CMK (cell line): ENCODE measurements around the gene SCYGR2.

Experiments used
- DNase-seq: peaks from one replicate; pipeline ENCODE4 v3.0.0-alpha.2; 2010; ENCODE audit warnings: low read depth

SCYGR2 gene

DNA sequence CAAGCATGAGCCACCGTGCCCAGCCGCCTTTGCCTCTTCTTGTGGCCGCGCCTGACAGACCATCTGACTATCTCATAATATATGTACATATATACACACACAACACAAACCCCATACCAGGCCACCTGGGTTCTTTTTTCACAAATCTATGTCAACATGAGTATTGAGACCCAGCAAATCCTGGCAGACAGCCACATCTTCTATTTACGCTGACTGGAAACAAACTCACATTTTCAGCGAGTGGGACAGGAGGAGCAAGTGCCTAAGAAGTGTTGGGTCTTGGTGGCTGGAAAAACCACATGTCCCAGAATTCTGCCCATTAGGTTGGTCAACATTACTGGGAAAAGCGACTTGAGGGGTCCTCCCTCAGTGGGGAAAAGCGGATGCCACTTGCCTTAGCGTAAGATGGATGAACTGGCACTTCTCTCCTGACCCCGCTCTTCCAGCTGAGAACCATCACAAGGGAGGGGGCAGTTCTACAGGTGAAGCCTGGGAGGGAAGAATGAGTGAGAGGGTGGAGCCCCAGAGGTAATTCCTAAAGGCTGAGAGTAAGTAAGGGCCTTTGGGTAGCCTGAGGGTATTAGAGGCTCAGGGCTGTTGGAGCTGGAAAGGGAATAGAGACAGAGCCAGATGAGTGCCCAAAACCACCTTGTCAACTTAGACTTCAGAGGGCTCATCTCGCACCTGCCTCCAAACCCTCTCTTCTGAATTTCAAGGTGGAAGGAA lies 14.0 kb downstream of the SCYGR2 start:
- no peak for DNase-seq

DNA sequence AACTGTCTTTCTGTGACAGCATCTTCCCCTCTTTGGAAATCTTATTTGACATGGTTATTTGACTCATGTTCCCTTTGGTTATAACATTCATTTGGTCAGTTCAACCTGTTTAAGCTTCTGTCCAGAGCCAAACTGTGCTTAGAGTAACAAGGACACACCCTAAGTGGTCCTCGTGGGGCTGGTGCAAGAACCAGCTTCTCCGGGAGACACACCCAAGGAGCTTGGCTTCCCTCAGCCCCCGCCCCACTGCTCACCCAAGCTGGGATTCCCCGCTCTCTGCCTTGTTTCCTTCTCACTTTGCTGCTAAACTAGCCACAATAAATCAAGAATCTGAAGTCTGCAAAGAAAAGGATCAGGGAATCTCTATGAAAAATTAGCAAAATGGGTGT lies 14.6 kb downstream of the SCYGR2 start:
- no peak for DNase-seq

DNA sequence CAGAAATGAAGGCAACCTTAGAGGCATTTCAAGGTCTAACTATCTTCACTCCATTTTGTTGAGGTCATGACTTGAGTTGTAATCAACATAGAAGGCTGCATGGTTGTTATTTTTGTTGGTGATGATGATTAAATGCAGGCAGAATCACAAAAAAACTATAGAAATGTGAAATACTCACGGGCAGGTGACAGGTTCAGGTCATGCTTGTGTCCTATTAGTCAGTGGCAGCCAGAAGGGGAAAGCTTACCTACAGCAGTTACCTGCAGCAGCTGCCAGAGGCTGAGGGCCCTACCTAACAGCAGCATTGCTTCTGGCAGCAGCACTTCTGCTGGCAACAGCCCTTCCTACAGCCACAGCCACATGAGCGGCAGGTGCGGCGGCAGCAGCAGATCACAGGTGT lies 15.6 kb downstream of the SCYGR2 start:
- no peak for DNase-seq

DNA sequence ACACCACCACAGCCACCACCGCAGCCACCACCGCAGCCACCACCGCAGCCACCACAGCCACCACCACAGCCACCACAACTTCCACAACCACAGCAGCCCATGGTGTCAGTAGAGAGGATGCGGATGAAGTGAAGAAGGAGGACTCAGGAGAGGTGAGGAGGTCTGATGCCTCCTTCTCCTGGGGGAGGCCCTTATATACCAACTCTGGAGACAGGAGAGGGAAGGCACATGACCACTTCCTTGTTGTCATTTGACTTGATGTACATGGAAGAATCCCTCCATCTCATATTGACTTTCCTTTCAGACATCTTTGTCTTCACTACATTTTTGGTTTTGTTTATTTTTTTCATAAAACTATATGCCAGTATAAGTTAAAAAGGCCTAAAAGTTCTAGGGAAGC lies 16.0 kb downstream of the SCYGR2 start, which contains the start of gene SCYGR3:
Gene SCYGR3 (minus strand): TSS at position 101 of the 400 bp plus-strand sequence. CDS start 0 bp downstream, at position 101.
- no peak for DNase-seq

DNA sequence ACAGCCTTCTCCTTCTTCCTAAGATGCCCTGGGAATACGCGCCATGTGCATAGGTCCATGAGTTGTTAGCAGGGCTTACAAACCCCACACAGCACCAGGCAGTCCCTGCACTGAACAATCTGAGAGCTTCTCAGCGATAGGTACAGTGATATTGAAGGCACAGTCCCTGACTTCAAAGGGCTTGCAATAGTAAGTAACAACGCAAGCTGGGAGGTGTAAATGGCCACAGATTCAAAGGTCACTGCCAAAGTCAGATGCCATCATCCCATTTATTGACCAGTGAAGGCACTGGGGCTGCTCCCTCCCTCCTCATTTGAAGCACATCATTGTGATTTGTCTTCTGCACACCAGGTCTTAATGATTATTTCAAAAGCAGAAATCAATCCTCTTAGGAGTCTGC lies 16.5 kb downstream of the SCYGR2 start:
- DNase-seq = no peak

DNA sequence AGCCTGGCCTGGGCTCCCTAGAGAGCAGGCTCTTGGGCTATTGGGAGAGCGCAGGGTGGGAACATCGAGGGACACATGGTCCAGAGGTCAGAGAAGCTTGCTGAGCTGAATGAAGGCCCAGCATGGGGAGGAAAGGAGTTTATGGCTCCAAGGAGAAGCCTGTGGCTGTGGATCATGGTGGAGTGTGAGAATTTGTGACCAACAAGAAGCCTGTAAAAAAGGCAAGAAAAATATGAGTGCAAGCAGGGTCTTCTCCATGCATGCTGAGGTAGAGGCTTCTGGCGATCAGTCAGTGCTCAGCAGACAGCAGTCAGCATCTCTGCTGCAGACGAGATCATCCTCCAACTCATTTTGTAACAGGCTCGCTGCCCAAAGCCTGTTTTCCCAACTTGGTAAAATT lies 17.2 kb downstream of the SCYGR2 start:
- DNase-seq = no peak

DNA sequence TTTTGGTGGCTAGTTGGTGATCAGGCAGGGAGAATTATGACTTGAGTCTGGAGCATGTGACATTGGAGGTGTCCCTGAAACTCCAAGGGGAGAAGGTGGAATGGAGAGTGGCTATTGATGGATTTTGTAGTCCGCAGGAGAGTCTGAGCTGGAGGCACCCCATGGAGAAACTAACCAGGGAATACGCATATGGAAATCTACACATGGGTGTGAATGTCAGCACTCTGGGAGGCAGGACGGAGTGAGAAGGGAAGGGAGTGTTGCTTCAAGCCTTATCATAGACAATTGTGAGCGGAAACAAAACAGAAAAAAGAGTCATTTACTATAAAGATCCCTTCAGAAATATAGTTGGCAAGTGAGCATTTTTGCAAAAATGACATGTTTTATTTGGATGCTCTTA lies 17.9 kb downstream of the SCYGR2 start:
- DNase-seq = no peak

DNA sequence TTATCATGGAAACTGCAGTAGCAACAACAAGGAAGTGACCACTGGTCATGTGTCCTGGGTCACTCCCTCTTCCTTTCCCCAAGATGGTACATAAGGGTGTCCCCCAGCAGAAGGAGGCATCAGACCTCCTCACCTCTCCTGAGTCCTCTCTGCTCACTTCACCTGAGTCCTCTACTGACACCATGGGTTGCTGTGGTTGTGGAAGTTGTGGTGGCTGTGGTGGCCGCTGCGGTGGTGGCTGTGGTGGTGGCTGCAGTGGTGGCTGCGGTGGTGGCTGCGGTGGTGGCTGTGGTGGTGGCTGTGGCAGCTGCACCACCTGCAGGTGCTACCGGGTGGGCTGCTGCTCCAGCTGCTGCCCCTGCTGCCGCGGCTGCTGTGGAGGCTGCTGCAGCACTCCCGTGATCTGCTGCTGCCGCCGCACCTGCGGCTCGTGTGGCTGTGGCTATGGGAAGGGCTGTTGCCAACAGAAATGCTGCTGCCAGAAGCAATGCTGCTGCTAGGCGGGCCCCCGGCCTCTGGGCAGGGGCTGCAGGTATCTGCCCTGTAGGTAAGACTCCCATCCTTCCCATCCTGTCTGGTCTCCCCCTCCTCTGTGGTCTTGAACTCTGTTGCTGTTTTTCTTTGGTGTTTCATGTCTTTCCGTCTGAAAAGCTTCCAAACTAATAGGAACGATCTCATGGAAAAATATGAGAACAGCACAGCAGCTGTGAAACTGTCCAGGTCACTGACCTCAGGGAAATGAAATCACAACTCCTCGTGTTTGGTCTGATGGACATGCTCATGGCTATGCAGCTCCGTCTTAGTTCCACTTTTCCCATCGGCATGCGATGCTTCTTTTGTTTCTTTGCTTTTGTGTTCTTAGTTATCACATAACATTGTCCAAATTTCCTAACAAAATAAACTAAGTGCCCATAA lies 18.9 kb downstream of the SCYGR2 start, which contains the start of gene SCYGR4:
Gene SCYGR4 (plus strand): TSS at position 183 of the 915 bp plus-strand sequence. CDS start 0 bp downstream, at position 183.
- no peak for DNase-seq

DNA sequence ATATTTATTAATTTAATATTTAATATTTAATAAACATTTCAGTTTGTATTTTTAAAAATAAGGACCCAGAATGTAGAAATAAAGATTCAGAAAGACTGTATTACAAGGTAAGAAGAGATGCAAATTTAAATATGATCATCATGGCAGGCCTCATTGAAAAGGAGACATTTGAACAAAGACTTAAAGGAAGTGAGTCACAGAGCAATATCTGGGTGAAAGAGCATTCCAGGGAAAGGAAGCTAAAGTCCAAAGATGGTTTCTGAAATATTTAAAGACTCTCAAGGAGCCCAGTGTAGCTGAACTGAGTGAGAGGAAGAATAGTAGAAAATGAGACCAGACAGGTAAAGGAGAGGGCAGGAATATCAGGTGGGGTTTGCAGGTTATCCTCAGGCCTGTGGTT lies 24.5 kb downstream of the SCYGR2 start:
- no peak for DNase-seq

DNA sequence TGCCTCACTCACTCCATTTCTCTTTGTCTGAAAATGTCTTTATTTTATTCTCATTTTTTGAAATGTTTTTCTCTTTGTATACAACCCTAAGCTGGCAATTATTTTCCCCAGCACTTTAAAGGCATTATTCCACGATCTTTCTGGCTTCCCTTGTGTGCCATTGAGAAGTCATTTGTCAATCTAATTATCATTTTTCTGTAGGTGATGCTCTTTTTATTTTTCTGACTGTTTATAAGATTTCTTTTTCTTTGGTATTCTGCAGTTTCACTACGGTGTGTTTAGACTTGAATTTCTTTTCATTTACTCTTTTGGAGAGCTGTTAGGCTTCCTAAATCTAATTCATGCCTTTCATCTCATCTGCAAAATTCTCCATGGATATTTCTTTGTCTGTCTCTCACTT lies 26.7 kb downstream of the SCYGR2 start:
- DNase-seq = no peak

DNA sequence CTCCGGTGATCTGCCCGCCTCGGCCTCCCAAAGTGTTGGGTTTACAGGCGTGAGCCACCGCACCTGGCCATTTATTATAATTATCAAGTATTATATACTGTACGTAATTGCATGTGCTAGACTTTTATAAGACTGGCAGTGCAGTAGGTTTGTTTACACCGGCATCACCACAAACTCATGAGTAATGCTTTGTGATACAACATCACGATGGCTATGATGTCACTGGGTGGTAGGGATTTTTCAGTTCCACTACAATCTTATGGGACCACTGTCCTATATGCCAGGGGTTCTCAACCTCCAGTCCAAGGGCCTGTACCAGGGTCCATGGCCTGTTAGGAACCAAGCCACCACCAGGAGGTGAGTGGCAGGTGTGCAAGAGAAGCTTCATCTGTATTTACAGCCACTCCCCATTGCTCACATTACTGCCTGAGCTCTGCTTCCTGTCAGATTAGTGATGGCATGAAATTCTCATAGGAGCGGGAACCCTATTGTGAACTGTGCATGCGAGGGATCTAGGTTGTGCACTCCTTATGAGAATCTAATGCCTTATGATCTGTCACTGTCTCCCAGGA lies 28.0 kb downstream of the SCYGR2 start:
- no peak for DNase-seq

DNA sequence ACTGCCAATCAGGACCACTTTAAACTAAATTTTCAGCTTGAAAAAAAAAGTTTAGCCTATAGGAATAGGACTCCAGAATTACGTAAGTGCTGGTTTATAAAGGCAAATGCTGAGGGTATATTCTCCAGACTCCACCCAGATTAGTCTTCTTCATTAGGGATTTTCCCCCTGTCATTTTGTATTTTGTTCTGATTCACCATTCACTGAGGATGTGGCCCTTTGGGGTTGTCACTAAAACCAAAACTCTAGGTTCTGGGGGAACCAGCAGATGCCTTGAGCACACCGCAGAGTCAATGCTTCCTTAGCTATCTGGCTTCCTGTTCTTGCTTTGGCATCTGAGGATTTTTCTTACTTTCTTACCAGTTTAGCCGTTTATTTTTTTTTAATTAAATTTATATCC lies 29.1 kb downstream of the SCYGR2 start:
- DNase-seq = no peak

DNA sequence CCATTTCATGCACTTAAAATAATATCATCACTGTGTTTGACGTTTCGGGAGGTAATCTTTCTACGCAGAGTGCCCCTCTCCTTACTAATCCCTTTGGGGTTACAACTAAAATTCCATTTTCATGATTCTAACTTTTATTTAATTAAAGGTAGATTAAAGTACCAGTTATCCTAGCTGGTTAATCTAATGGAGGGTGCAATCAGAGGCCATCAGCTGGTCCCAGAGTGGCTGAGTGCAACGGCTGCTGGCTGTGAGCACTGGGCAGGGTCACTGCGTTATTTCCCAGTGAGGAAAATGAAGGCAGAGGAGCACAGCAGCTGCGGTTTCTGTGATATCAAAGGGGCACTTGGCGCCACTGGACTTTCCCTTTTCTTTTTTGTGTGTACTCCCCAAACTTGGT lies 30.7 kb downstream of the SCYGR2 start:
- no peak for DNase-seq

DNA sequence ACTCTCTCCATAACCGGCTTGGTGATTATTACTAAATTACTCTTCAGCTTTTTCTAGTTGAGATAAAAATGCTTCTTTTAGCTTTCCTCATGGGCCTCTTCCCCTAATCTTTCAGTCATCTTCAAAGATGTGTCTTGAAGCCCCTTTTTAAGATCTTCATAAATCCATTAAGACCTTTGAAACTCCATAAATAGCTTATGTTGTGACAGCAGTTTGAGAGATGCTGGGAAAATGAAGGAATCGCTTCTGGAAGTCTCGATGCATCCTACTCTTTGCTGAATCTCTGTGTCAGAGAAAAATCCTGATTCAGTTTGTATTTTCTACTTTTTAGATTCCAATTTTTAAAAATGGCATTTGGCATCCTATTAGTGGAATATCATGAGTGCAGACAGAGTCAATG lies 31.6 kb downstream of the SCYGR2 start:
- no peak for DNase-seq

DNA sequence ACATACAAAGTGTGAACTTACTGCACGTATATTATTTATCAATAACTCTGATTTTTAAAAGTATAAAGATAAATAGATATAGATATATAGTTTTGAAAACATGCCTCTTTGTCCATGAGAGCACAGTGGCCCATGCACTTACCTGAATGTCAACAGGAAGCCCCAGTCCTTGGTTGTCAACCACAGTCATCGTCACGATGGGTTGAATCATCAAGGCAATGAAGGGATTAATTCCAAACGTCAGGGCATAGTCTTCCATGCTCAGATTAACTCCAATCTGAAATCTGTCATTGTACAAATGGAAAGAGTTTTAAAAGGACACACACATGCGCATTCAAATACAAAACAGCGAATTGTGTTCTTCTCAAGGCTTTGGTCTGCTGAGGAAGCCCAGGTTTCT lies 34.1 kb downstream of the SCYGR2 start:
- DNase-seq = no peak

DNA sequence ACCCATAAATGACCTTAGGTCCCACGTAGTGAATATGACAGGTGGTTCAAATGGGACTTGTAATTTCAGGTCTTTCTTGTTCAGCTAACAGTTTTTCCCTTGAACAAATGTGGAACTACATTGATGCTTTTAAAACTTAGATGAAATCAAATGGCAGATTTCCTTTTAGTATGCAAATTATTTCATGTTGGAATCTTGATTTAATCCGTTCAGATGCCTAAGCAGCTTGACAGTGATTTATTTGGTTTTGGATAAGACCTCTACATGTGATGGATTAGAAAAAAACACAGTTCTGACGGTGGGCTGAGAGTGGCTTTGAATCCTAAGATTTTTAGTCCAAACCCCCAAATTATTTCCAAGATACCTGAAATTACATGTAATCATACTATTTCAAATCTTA lies 35.5 kb downstream of the SCYGR2 start:
- DNase-seq = no peak

DNA sequence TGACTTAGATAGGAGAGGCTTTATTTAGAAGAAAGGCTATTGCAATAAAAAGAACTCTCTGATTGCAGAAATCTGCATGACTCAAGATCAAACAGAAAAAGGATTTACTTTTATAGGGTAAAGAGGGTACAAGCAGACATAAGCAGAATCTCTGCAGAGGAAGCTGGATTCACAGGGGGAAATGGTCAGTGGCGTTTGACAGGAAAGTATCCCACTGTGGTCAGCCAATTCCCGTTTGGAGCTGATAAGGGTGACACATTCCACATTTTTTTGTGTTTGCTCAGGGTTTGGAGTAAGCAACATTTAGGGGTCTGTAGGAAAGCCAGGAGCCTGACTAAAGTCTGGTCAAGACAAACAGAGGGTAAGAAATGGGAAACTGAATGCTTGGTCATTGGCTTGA lies 44.0 kb downstream of the SCYGR2 start:
- DNase-seq = no peak

DNA sequence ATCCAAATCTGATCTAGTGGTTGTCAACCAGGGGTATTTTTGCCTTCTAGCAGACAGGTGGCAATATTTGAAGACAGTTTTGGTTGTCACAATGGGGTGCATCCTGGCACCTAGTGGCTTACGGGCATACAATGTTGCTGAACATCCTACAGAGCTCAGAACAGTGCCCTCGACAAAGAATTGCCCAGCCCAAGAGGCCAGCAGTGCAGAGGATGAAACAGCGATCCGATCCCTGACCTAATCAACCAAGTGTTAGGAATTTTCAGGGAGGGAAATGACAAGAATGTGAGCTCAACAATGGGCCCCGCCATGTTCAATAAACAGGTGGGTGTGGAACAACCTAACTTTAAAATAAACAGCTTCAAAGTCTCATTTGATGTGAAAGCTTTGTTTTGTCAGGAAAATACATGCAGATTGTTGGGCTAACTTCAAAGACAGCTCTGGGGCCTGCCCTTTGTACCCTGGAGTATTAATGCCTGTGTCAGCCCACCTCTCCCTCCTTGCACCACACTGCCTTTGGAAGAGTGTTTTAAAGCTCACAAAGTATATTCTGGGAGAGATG lies 45.4 kb downstream of the SCYGR2 start:
- DNase-seq = no peak
